HEK293T (cell line): Measurements from ENCODE around the gene LCNL1.

ENCODE experiments used
- CTBP1 ChIP-seq: fragments of 450-650 bp; IDR thresholded peaks from 2 replicates; pipeline ENCODE4 v1.6.1; 2016; ENCODE audit warnings: borderline replicate concordance
- FOXK2 ChIP-seq: fragments of 450-650 bp; IDR thresholded peaks from 2 replicates; pipeline ENCODE4 v1.6.1; 2016; ENCODE audit warnings: mild to moderate bottlenecking
- NFRKB ChIP-seq: fragments of 450-650 bp; IDR thresholded peaks from 2 replicates; pipeline ENCODE4 v1.6.1; 2016; ENCODE audit warnings: mild to moderate bottlenecking, moderate library complexity
- SP1 ChIP-seq: fragments of 450-650 bp; IDR thresholded peaks from 2 replicates; pipeline ENCODE4 v1.6.1; 2017
- TARDBP ChIP-seq: fragments of 450-650 bp; IDR thresholded peaks from 2 replicates; pipeline ENCODE4 v1.6.1; 2016
- TF ChIP-seq, protein P1 (sequence below): fragments of 450-650 bp; IDR thresholded peaks from 2 replicates; pipeline ENCODE4 v1.6.1; 2016

DNA sequence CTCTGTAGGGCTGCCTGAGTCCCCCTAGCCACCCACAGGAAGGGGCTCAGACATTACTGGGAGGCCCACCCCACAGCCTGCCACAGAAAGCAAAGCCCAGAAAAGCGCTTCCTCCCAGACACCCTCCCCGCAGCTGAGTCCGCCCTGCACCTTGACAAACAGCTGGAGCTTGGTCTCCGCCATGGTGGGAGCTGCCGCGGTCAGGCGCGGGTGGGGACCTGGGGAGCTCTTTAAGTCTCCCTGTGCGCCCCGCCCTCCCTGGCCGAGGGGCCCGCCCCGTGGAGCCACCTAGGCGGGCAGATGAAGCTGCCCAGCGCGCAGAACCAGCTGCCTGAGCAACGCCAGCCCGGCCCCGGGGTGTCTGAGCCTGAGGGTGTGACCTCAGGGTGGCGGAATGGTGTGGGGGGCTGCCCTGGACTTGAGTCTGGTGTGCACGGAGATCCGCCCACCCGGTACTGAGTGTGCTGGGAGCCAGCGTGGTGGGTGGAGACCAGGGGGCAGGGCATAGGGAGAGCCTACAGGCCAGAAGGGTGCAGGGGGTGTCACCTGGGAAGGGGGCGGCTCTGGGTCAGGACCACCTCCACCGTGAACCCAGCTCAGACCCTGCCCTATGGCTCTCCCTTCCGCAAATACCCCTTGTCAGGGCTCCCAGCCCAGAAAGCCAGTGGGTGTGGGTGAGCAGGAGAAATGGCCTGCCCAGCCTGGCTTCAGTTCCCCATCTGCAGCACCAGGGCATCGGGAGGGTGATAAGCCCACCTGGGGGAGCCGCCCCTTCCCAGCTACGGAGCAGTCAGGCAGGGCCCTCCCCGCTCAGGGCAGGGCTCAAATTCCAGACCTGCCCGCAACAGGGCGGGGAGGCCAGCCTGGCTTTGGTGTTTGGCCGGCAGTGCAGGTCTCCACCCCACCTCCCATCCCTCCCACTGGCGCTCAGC, 13.8 kb downstream of the LCNL1 start, which contains the start of gene CLIC3:
- TF ChIP-seq NFRKB: no peak
- TF ChIP-seq, protein P1, sequence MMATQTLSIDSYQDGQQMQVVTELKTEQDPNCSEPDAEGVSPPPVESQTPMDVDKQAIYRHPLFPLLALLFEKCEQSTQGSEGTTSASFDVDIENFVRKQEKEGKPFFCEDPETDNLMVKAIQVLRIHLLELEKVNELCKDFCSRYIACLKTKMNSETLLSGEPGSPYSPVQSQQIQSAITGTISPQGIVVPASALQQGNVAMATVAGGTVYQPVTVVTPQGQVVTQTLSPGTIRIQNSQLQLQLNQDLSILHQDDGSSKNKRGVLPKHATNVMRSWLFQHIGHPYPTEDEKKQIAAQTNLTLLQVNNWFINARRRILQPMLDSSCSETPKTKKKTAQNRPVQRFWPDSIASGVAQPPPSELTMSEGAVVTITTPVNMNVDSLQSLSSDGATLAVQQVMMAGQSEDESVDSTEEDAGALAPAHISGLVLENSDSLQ: no peak
- TF ChIP-seq SP1: no peak
- no peak for TF ChIP-seq FOXK2
- TF ChIP-seq CTBP1: no peak
- no peak for TF ChIP-seq TARDBP
